IMR-90 (cell line): ENCODE results near the gene COL23A1. TPM values are rescaled to one million over a fixed set of nuclear protein-coding genes. Genes with fewer than 3 reads are reported as not detected.

Source experiments
- ATAC-seq: fragments of 200-7000 bp; cut with Tn5 transposase; 2 replicates; pipeline ENCODE4 v1.9.1; 2020; ENCODE audit warnings: low read depth, mild to moderate bottlenecking, moderate library complexity
- BruUV-seq: library from RNA; stranded (reverse); fragments of 400-500 nt; replicated peaks from 2 replicates; lab custom pipeline; 2021; lab: Mats Ljungman, UMichigan
- CTCF ChIA-PET: fragments of 300-600 bp; formaldehyde crosslinking; extraction: SDS; loops from one replicate; lab custom pipeline; 2021; ENCODE audit warnings: antibody characterized with exemption; lab: Yijun Ruan, JAX
- POLR2A ChIA-PET: fragments of 300-600 bp; sonication (Branson Sonifier 250); formaldehyde crosslinking; loops from one replicate; lab custom pipeline; 2022; ENCODE audit warnings: antibody characterized with exemption; ENCODE audit not compliant: unreplicated experiment; lab: Charles Lee
- DNase-seq: peaks from one replicate; pipeline ENCODE4 v3.0.0; 2013
- H2AFZ ChIP-seq: replicated peaks from 2 replicates; pipeline ENCODE3; 2013; ENCODE audit warnings: low read length, mild to moderate bottlenecking; ENCODE audit not compliant: poor library complexity
- H2AK5ac ChIP-seq: 2 replicates; pipeline ENCODE4 v1.6.1; 2013; ENCODE audit warnings: low read depth, low read length, inconsistent platforms
- H2AK9ac ChIP-seq: replicated peaks from 2 replicates; pipeline ENCODE3; 2013; ENCODE audit warnings: mild to moderate bottlenecking, low read depth, low read length, moderate library complexity; ENCODE audit not compliant: poor library complexity
- H2BK120ac ChIP-seq: 2 replicates; pipeline ENCODE4 v1.6.1; 2013; ENCODE audit warnings: low read depth, low read length, inconsistent platforms
- H2BK15ac ChIP-seq: 3 replicates; pipeline ENCODE4 v1.6.1; 2013; ENCODE audit warnings: low read depth, low read length, inconsistent platforms
- H2BK20ac ChIP-seq: 2 replicates; pipeline ENCODE4 v1.6.1; 2013; ENCODE audit warnings: low read depth, mild to moderate bottlenecking, inconsistent platforms, low read length, moderate library complexity
- H2BK5ac ChIP-seq: 2 replicates; pipeline ENCODE4 v1.6.1; 2013; ENCODE audit warnings: mild to moderate bottlenecking, low read depth, low read length, inconsistent platforms; ENCODE audit not compliant: poor library complexity, severe bottlenecking
- H3K14ac ChIP-seq: replicated peaks from 2 replicates; pipeline ENCODE4 v1.6.1; 2013; ENCODE audit warnings: low read depth, low read length, inconsistent platforms
- H3K18ac ChIP-seq: 2 replicates; pipeline ENCODE4 v1.6.1; 2013; ENCODE audit warnings: low read depth, low read length, control low read depth
- H3K23ac ChIP-seq: 2 replicates; pipeline ENCODE4 v1.6.1; 2013; ENCODE audit warnings: low read depth, low read length, inconsistent platforms
- H3K27ac ChIP-seq: 2 replicates; pipeline ENCODE4 v1.5.1; 2013; ENCODE audit warnings: mild to moderate bottlenecking, control low read depth, low read length; ENCODE audit not compliant: insufficient read depth
- H3K27me3 ChIP-seq: 2 replicates; pipeline ENCODE4 v1.6.1; 2013; ENCODE audit warnings: low read length; ENCODE audit not compliant: control insufficient read depth, insufficient read depth
- H3K36me3 ChIP-seq: 2 replicates; pipeline ENCODE4 v1.6.1; 2013; ENCODE audit warnings: low read length, mixed read lengths; ENCODE audit not compliant: control insufficient read depth, insufficient read depth
- H3K4ac ChIP-seq: 2 replicates; pipeline ENCODE4 v1.6.1; 2013; ENCODE audit warnings: low read depth, low read length, inconsistent platforms
- H3K4me1 ChIP-seq: 2 replicates; pipeline ENCODE4 v1.6.1; 2013; ENCODE audit warnings: low read length, mixed read lengths; ENCODE audit not compliant: control insufficient read depth, insufficient read depth
- H3K4me2 ChIP-seq: 2 replicates; pipeline ENCODE4 v1.6.1; 2013; ENCODE audit warnings: low read depth, mild to moderate bottlenecking, control low read depth, low read length, moderate library complexity
- H3K4me3 ChIP-seq: 2 replicates; pipeline ENCODE4 v1.5.1; 2013; ENCODE audit warnings: low read depth, mild to moderate bottlenecking, control low read depth, low read length, moderate library complexity; ENCODE audit not compliant: insufficient read depth
- H3K56ac ChIP-seq: 2 replicates; pipeline ENCODE4 v1.6.1; 2013; ENCODE audit warnings: low read length, inconsistent platforms; ENCODE audit not compliant: insufficient read depth; ENCODE audit errors: extremely low read depth
- H3K79me1 ChIP-seq, 2 experiments: 2 replicates each; pipeline ENCODE4 v1.6.1; 2013; ENCODE audit warnings: low read length in 2 of 2, inconsistent platforms in 1 of 2, low read depth in 1 of 2
- H3K9ac ChIP-seq: 2 replicates; pipeline ENCODE4 v1.6.1; 2013; ENCODE audit warnings: low read depth, low read length, control low read depth
- H3K9me1 ChIP-seq: 2 replicates; pipeline ENCODE4 v1.6.1; 2013; ENCODE audit warnings: low read length, inconsistent platforms; ENCODE audit not compliant: insufficient read depth
- H3K9me3 ChIP-seq: 2 replicates; pipeline ENCODE4 v1.6.1; 2013; ENCODE audit warnings: low read length; ENCODE audit not compliant: control insufficient read depth, insufficient read depth
- H4K20me1 ChIP-seq: 2 replicates; pipeline ENCODE4 v1.6.1; 2013; ENCODE audit warnings: low read length, inconsistent platforms; ENCODE audit not compliant: insufficient read depth
- H4K5ac ChIP-seq: 2 replicates; pipeline ENCODE4 v1.6.1; 2013; ENCODE audit warnings: mild to moderate bottlenecking, low read depth, low read length, control low read depth
- H4K8ac ChIP-seq, 2 experiments: 2 replicates each; pipeline ENCODE4 v1.6.1; 2013; ENCODE audit warnings: low read depth in 2 of 2, low read length in 2 of 2, control low read depth in 1 of 2, inconsistent platforms in 1 of 2
- H4K91ac ChIP-seq: 2 replicates; pipeline ENCODE4 v1.6.1; 2013; ENCODE audit warnings: low read depth, low read length, inconsistent platforms; ENCODE audit not compliant: insufficient read depth
- FOS ChIP-seq: fragments of 150-350 bp; IDR thresholded peaks from 2 replicates; pipeline ENCODE4 v1.6.1; 2016; ENCODE audit warnings: low read depth, low read length
- MAFK ChIP-seq: IDR thresholded peaks from 2 replicates; pipeline ENCODE4 v1.6.1; 2012; ENCODE audit warnings: low read depth, low read length, improper control_type of control experiment
- NFE2L2 ChIP-seq: fragments of 150-350 bp; IDR thresholded peaks from 2 replicates; pipeline ENCODE4 v1.6.1; 2016; ENCODE audit warnings: low read depth, mild to moderate bottlenecking, low read length
- POLR2A ChIP-seq: IDR thresholded peaks from 2 replicates; pipeline ENCODE4 v1.6.1; 2012; ENCODE audit warnings: mild to moderate bottlenecking, low read depth, low read length
- RCOR1 ChIP-seq: IDR thresholded peaks from 2 replicates; pipeline ENCODE4 v1.6.1; 2012; ENCODE audit warnings: mild to moderate bottlenecking, low read length, improper control_type of control experiment; ENCODE audit not compliant: insufficient replicate concordance
- RFX5 ChIP-seq: IDR thresholded peaks from 2 replicates; pipeline ENCODE4 v1.8.0; 2012; ENCODE audit warnings: low read depth, mild to moderate bottlenecking, low read length, moderate library complexity
- WGBS, 2 experiments: methylation state at CpG; one replicate each; pipeline versions ENCODE4 v1.1.5 to v1.1.7; 2013; ENCODE audit warnings: missing lambda C conversion rate in 2 of 2; ENCODE audit not compliant: insufficient read length in 1 of 2; ENCODE audit errors: extremely low coverage in 2 of 2; 5-methylcytosine and 5-hydroxymethylcytosine counted together
- dilution Hi-C: fragments of 300-500 bp; cut with HindIII; formaldehyde crosslinking; loops from one replicate; pipeline ENCODE4 v1.14.3; 2018; ENCODE audit warnings: low sequenced_read_pairs; ENCODE audit not compliant: unreplicated experiment
- in situ Hi-C: fragments of 300-500 bp; cut with MboI; formaldehyde crosslinking; loops from 3 replicates; pipeline ENCODE4 v1.14.3; 2019; ENCODE audit warnings: low sequenced_read_pairs, inconsistent platforms, mixed read lengths
- intact Hi-C: fragments of 100-400 bp; cut with micrococcal nuclease; formaldehyde crosslinking; loops from 2 replicates; pipeline ENCODE4 v1.10.0; 2022
- polyA plus RNA-seq, 3 experiments: library from polyadenylated mRNA; depleted of rRNA; stranded (reverse); fragments of >200 nt; gene quantifications; 2 replicates each; pipeline ENCODE4 v1.2.3, GENCODE V29; 2012; ENCODE audit warnings: low replicate concordance in 1 of 3
- total RNA-seq: library from RNA; depleted of rRNA; stranded (reverse); fragments of >200 nt; gene quantifications from 2 replicates; pipeline ENCODE4 v1.2.3, GENCODE V29; 2012
- TF ChIP-seq, protein P1 (sequence below): conservative IDR thresholded peaks from 2 replicates; pipeline ENCODE4 v1.5.1; 2012; ENCODE audit warnings: mild to moderate bottlenecking, low read depth, low read length, improper control_type of control experiment
- TF ChIP-seq, protein P2 (sequence below): fragments of 150-350 bp; IDR thresholded peaks from 2 replicates; pipeline ENCODE4 v1.6.1; 2017; ENCODE audit warnings: mild to moderate bottlenecking, antibody characterized with exemption, low read length, low read depth
- TF ChIP-seq, protein P3 (sequence below): fragments of 150-350 bp; IDR thresholded peaks from 2 replicates; pipeline ENCODE4 v1.6.1; 2016; ENCODE audit warnings: low read depth, mild to moderate bottlenecking, low read length, moderate library complexity, borderline replicate concordance

Gene COL23A1
- total and polyA plus RNA-seq, 2 of the 4 experiments (the other 2 are of a cell fraction), result not detected

DNA sequence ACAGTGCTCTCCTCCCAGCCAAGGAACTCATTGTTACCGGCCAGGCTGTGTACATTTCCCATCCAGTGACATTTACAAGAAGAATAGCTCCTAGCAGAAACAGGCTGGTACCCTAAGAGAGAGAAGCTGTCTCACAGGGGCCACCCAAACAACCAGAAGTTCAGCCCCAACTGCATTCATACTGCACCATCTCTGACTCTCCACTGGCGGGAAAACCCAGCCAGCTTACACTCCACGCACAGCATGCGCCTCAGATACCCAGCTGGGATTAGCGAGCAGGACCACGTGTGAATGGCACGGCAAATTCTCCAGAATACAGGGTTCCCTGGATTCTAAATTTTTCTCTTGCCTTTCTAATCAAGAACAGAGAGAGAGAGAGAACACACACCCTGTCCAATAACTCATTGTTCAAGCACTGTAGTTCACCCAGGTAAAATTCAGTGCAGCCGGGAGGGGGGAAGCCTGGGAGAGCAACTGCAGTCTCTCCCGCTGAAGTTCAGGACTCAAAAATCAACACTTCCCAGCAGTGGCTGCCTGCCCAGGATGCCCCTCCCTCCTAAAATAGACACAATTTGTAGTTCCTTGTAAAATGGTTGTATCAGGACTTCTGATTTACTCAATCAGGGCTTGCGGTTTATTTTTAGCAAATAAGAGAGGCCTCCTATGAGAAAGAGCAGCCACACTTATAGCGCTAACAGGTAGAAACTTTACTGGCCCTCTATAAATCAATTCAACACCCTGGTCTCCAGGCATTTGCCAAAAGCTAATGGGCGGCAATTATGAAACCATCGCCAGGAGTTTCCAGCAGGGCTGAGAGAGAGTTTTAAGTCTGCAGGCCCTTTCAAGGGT is 2.2 kb downstream of the COL23A1 start:
- Histone ChIP-seq H3K4me3 (no peak overlapping the region), H3K9ac (no peak overlapping the region), H3K4me1 (no peaks in the 10 kb centered on the region), H3K79me1 (no peaks in the 10 kb centered on the region), H3K9me3 (peaks cover 3% of the 10 kb centered on the region), H3K4me2 (no peak overlapping the region), H4K8ac (no peak overlapping the region), H2BK120ac (no peak overlapping the region), H4K5ac (no peak overlapping the region), H3K36me3 (no peaks in the 10 kb centered on the region), H3K4ac (no peak overlapping the region), H2AK5ac (no peak overlapping the region), H3K56ac (no peak overlapping the region), H3K18ac (no peak overlapping the region), H3K9me1 (no peaks in the 10 kb centered on the region), H3K27ac (no peak overlapping the region), H2BK15ac (no peak overlapping the region), H3K23ac (no peak overlapping the region), H4K20me1 (no peaks in the 10 kb centered on the region), H2AK9ac (no peak overlapping the region), H4K91ac (no peak overlapping the region), H2AFZ (no peak overlapping the region), H3K14ac (no peak overlapping the region), H3K27me3 (peaks cover 28% of the 10 kb centered on the region), H2BK5ac (no peak overlapping the region), H2BK20ac (no peak overlapping the region)
- in situ Hi-C loops (no loop called here), dilution Hi-C loops (no loop called here), intact Hi-C loops (no loop called here)
- CTCF ChIA-PET, result no interaction called here
- WGBS, 2 experiments, result 67% methylated on average over 3 of the region's 13 CpGs; no CpG with 5 or more reads in 1 of the 2 experiments
- no peak for TF ChIP-seq FOS
- TF ChIP-seq MAFK, result no peak
- TF ChIP-seq POLR2A, result no peak
- no peak for TF ChIP-seq RCOR1
- TF ChIP-seq, protein P1, sequence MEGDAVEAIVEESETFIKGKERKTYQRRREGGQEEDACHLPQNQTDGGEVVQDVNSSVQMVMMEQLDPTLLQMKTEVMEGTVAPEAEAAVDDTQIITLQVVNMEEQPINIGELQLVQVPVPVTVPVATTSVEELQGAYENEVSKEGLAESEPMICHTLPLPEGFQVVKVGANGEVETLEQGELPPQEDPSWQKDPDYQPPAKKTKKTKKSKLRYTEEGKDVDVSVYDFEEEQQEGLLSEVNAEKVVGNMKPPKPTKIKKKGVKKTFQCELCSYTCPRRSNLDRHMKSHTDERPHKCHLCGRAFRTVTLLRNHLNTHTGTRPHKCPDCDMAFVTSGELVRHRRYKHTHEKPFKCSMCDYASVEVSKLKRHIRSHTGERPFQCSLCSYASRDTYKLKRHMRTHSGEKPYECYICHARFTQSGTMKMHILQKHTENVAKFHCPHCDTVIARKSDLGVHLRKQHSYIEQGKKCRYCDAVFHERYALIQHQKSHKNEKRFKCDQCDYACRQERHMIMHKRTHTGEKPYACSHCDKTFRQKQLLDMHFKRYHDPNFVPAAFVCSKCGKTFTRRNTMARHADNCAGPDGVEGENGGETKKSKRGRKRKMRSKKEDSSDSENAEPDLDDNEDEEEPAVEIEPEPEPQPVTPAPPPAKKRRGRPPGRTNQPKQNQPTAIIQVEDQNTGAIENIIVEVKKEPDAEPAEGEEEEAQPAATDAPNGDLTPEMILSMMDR, result no peak
- TF ChIP-seq, protein P2, sequence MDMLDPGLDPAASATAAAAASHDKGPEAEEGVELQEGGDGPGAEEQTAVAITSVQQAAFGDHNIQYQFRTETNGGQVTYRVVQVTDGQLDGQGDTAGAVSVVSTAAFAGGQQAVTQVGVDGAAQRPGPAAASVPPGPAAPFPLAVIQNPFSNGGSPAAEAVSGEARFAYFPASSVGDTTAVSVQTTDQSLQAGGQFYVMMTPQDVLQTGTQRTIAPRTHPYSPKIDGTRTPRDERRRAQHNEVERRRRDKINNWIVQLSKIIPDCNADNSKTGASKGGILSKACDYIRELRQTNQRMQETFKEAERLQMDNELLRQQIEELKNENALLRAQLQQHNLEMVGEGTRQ, result no peak
- TF ChIP-seq, protein P3, sequence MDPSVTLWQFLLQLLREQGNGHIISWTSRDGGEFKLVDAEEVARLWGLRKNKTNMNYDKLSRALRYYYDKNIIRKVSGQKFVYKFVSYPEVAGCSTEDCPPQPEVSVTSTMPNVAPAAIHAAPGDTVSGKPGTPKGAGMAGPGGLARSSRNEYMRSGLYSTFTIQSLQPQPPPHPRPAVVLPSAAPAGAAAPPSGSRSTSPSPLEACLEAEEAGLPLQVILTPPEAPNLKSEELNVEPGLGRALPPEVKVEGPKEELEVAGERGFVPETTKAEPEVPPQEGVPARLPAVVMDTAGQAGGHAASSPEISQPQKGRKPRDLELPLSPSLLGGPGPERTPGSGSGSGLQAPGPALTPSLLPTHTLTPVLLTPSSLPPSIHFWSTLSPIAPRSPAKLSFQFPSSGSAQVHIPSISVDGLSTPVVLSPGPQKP, result no peak
- TF ChIP-seq NFE2L2, result no peak
- TF ChIP-seq RFX5, result no peak
- no TSS peak for BruUV-seq
- DNase-seq, result no peak
- ATAC-seq, result no peak
- POLR2A ChIA-PET, result no interaction called here
